ENCODE data around the gene ARRB1. TPM values are rescaled to one million over a fixed set of nuclear protein-coding genes. Genes with fewer than 3 reads are reported as not detected.

ARRB1 gene
- total and polyA plus RNA-seq, 3 donors from 2014 or later: 8.4 to 9.8 (median 8.5) TPM

DNA sequence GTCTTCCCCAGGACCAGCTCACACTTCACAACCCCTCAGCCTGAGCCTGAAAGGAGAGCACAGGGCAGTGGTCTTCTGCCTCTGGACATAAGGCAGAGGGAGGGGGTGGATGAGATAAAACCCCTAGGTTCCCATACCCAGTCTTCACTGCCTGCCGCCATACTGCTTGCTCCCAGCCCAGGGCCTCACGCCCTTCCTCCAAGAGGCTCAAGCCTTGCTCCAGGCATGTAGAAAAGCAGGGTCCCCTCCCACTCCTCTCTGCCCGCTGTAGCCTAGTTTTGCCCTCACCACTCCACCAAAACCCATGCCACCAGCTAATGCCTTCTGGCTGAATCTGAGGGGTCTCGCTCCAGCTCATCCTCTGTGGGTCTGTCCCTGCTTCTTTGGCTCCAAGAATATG lies 5.2 kb downstream of the ARRB1 start:
- WGBS, 2 donors: 97 to 98% methylated on average over 4 of the region's 4 CpGs
- Histone ChIP-seq H3K4me1 (peaks cover 76% of the 10 kb centered on the region), H3K36me3 (ENCODE audit: low read depth, missing control alignments) (no peaks in the 10 kb centered on the region), H3K27me3 (no peaks in the 10 kb centered on the region), H3K27ac (no peak overlapping the region), H3K9me3 (no peaks in the 10 kb centered on the region), H3K4me3 (no peak overlapping the region)
- no peak for TF ChIP-seq POLR2A (IDR thresholded peaks at IDR 0.05)
- TF ChIP-seq, protein P1, sequence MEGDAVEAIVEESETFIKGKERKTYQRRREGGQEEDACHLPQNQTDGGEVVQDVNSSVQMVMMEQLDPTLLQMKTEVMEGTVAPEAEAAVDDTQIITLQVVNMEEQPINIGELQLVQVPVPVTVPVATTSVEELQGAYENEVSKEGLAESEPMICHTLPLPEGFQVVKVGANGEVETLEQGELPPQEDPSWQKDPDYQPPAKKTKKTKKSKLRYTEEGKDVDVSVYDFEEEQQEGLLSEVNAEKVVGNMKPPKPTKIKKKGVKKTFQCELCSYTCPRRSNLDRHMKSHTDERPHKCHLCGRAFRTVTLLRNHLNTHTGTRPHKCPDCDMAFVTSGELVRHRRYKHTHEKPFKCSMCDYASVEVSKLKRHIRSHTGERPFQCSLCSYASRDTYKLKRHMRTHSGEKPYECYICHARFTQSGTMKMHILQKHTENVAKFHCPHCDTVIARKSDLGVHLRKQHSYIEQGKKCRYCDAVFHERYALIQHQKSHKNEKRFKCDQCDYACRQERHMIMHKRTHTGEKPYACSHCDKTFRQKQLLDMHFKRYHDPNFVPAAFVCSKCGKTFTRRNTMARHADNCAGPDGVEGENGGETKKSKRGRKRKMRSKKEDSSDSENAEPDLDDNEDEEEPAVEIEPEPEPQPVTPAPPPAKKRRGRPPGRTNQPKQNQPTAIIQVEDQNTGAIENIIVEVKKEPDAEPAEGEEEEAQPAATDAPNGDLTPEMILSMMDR (IDR thresholded peaks at IDR 0.05): no peak
- no peak for DNase-seq
- intact Hi-C loops (cut with DNase I; ENCODE audit: low total_unique reads): no loop called here

DNA sequence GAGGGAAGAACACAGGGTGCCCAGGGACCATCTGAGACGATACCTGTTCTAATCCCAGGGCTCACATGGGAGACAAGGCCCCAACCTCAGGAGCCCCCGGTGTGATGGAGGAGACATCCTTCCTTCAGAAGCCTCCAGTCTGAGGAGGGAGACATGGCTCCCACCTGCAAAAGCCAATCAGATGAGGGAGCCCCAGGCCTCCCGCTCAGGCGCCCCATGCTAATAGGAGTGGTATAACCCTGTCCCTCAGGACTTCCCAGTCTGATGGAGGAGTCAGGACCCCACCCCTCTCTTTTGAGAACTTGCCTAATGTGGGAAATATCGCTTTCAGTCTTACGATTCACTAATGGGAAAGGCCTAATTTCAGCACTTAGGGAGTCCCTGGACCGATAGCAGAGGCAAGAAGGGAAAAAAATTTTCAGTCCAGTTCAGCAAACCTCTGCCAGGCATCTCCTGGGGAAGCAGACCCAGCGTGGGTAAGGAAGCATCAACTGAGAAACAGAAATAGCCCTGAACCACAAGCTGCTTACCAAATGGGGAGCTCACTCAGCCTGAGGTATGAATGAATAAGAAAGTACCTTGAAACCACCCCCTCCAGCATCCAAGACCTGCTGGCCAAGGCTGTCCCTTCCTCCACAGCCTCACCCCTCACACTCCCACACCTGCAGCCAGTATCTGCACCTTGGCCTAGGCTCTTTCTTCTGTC lies 5.9 kb downstream of the ARRB1 start:
- TF ChIP-seq, protein P1 (IDR thresholded peaks at IDR 0.05): no peak
- TF ChIP-seq POLR2A (IDR thresholded peaks at IDR 0.05): no peak
- no peak for DNase-seq
- Histone ChIP-seq H3K4me1 (peaks cover 83% of the 10 kb centered on the region), H3K36me3 (ENCODE audit: low read depth, missing control alignments) (no peaks in the 10 kb centered on the region), H3K27ac (no peak overlapping the region), H3K4me3 (no peak overlapping the region), H3K27me3 (no peaks in the 10 kb centered on the region), H3K9me3 (no peaks in the 10 kb centered on the region)
- 72 to 76% methylated on average over 8 of the region's 8 CpGs for WGBS, 2 donors
- intact Hi-C loops (cut with DNase I; ENCODE audit: low total_unique reads): no loop called here

DNA sequence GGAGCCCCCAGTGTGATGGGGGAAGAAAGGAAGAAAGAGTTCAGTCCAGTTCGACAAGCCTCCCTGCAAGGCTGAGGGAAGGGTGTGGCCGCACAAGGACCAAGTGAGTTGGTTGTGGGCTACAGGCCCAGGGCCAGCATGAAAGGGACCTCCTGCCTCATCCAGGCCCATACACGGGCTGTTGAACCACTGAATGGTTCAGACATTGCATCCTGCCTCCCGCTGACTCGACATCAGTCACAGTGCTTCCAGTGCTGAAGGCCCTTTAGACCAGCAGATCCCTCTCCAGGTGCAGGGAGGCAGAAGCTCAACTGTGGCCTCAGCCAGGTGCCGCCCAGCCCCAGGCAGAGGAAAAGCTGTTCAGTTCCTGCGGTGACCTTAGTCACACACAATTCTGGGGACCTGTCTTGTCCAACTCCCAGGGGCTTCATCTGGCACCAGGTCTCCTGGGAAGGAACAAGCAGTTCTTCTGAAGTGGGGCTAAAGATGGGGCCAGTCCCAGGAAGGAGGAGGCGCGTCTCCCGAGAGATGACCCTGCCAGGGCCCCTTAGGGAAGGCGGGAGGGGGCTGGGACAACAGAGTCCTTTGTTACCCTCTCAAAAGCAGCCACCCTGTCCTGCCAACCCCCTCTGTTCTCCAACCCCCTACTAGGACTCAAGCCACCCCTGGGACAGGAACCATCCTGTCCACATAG lies 6.6 kb downstream of the ARRB1 start:
- intact Hi-C loops (cut with DNase I; ENCODE audit: low total_unique reads): no loop called here
- H3K36me3 ChIP-seq (ENCODE audit: low read depth, missing control alignments): no peaks in the 10 kb centered on the region
- no peak for DNase-seq
- H3K4me3 ChIP-seq: no peak overlapping the region
- peaks cover 90% of the 10 kb centered on the region for H3K4me1 ChIP-seq
- H3K9me3 ChIP-seq: no peaks in the 10 kb centered on the region
- no peak overlapping the region for H3K27ac ChIP-seq
- 72 to 74% methylated on average over 7 to 11 of the region's 11 CpGs for WGBS, 2 donors
- H3K27me3 ChIP-seq: no peaks in the 10 kb centered on the region
- TF ChIP-seq, protein P1 (IDR thresholded peaks at IDR 0.05): no peak
- no peak for TF ChIP-seq POLR2A (IDR thresholded peaks at IDR 0.05)

DNA sequence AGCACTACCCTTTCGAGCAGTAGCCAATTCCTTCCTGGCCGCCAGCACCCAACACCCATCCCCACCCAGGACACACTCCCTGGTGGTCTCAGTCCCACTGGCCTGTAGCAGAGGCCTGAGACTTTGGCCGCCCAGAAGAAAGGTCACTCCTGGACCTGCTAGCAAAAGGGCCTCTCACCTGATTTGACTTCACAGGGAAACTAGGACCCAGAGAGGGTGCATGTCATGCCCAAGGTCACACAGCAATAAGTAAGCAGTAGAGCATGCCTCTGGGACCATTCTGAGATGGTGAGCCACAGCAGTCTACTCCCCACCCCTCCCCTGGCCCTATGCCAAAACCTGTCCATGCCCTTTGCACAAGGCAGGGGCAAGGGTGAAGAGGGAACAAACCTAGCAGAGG lies 7.3 kb downstream of the ARRB1 start:
- H3K4me3 ChIP-seq: no peak overlapping the region
- 82 to 87% methylated on average over 3 of the region's 3 CpGs for WGBS, 2 donors
- peak overlapping the region in 1 of 2 donors; percentile 61 for H3K27ac ChIP-seq
- TF ChIP-seq, protein P1 (IDR thresholded peaks at IDR 0.05): no peak
- no peak for TF ChIP-seq POLR2A (IDR thresholded peaks at IDR 0.05)
- H3K9me3 ChIP-seq: no peaks in the 10 kb centered on the region
- no peak for DNase-seq
- H3K4me1 ChIP-seq: peaks cover 91% of the 10 kb centered on the region
- H3K27me3 ChIP-seq: no peaks in the 10 kb centered on the region
- intact Hi-C loops (cut with DNase I; ENCODE audit: low total_unique reads): no loop called here
- no peaks in the 10 kb centered on the region for H3K36me3 ChIP-seq (ENCODE audit: low read depth, missing control alignments)
